Activated CD4-positive, alpha-beta T cell treated with anti-CD3 and anti-CD28 coated beads, Interleukin-2, amount 10 ng/mL, durations not matched to agents 7 days and 5 days (primary cell): Measurements from ENCODE around the gene APOF. TPM values are rescaled to one million over a fixed set of nuclear protein-coding genes. Genes with fewer than 3 reads are reported as not detected.
"Not testable (repeated sequence)": the region's sequence is repeated elsewhere in the genome, so short reads cannot be mapped to it uniquely, and the experiment has no call there.

ENCODE experiments used
- CTCF ChIA-PET: fragments of 350-600 bp; sonication (Branson Sonifier 250); formaldehyde crosslinking; loops from one replicate; lab custom pipeline; 2021; ENCODE audit warnings: antibody characterized with exemption; lab: Charles Lee
- POLR2A ChIA-PET: fragments of 350-600 bp; sonication (Branson Sonifier 250); formaldehyde crosslinking; loops from one replicate; lab custom pipeline; 2021; ENCODE audit warnings: antibody characterized with exemption; lab: Charles Lee
- DNase-seq: peaks from one replicate; pipeline ENCODE4 v3.0.0-alpha.2; 2020
- H3K27ac Mint-ChIP-seq: one replicate; pipeline ENCODE4 v1.8.0; 2021; ENCODE audit warnings: mild to moderate bottlenecking, moderate library complexity, mixed read lengths
- H3K27me3 Mint-ChIP-seq: one replicate; pipeline ENCODE4 v1.8.0; 2021; ENCODE audit warnings: mixed read lengths
- H3K36me3 Mint-ChIP-seq: one replicate; pipeline ENCODE4 v1.8.0; 2021; ENCODE audit warnings: low read depth, mixed read lengths
- H3K4me1 Mint-ChIP-seq: one replicate; pipeline ENCODE4 v1.8.0; 2021; ENCODE audit warnings: mixed read lengths
- H3K4me3 Mint-ChIP-seq: one replicate; pipeline ENCODE4 v1.8.0; 2021; ENCODE audit warnings: mild to moderate bottlenecking, moderate library complexity, mixed read lengths
- H3K9me3 Mint-ChIP-seq: one replicate; pipeline ENCODE4 v1.8.0; 2021; ENCODE audit warnings: mixed read lengths
- total RNA-seq, 2 experiments: library from RNA; stranded (reverse); gene quantifications; one replicate each; pipeline ENCODE4 v1.2.3, GENCODE V29; 2021

The APOF gene
- total RNA-seq, 2 experiments from 2014 or later, result not detected

- Mint-ChIP-seq H3K27me3 (no peaks in the 10 kb centered on the region), H3K9me3 (no peaks in the 10 kb centered on the region), H3K27ac (peak within 1 kb of the TSS; percentile 97), H3K36me3 (peaks cover 36% of the 10 kb centered on the region), H3K4me3 (peak within 1 kb of the TSS; percentile 73), H3K4me1 (peaks cover 53% of the 10 kb centered on the region)
- CTCF ChIA-PET, result interaction anchor here (0.5 to 2.6 kb wide), 12 partner anchors 9 to 914 kb away, joined by 3 to 11 read pairs (median 4); partner anchors contain the start of genes ANKRD52, CNPY2 and SMARCC2
- POLR2A ChIA-PET, result interaction anchor here (0.6 to 1.6 kb wide), 6 partner anchors 12 to 433 kb away, joined by 3 to 10 read pairs (median 3); partner anchors contain the start of gene STAT2
- peak; percentile 83 for DNase-seq
These were observed 24.1 kb downstream of the APOF start, which contains the start of gene IL23A for GRCh38 chr12:56338308-56339157. TSS of gene IL23A (plus strand) at chr12:56338884. CDS start at chr12:56339045, 161 bp downstream.

GRCh38 chr12:56337753-56338251 is 24.9 kb downstream of the APOF start:
- DNase-seq, result no peak
- Mint-ChIP-seq H3K36me3 (peaks cover 30% of the 10 kb centered on the region), H3K4me3 (no peak overlapping the region), H3K4me1 (peaks cover 58% of the 10 kb centered on the region), H3K27me3 (no peaks in the 10 kb centered on the region), H3K9me3 (no peaks in the 10 kb centered on the region), H3K27ac (peak overlapping the region; percentile 97)
- ChIA-PET CTCF (interaction anchor here (0.7 to 2.6 kb wide), 7 partner anchors 9 to 187 kb away, joined by 3 to 11 read pairs (median 5); partner anchors contain the start of gene ANKRD52), POLR2A (interaction anchor here (0.6 to 1.6 kb wide), 4 partner anchors 13 to 433 kb away, joined by 3 to 5 read pairs (median 3); partner anchors contain the start of gene STAT2)

DNA sequence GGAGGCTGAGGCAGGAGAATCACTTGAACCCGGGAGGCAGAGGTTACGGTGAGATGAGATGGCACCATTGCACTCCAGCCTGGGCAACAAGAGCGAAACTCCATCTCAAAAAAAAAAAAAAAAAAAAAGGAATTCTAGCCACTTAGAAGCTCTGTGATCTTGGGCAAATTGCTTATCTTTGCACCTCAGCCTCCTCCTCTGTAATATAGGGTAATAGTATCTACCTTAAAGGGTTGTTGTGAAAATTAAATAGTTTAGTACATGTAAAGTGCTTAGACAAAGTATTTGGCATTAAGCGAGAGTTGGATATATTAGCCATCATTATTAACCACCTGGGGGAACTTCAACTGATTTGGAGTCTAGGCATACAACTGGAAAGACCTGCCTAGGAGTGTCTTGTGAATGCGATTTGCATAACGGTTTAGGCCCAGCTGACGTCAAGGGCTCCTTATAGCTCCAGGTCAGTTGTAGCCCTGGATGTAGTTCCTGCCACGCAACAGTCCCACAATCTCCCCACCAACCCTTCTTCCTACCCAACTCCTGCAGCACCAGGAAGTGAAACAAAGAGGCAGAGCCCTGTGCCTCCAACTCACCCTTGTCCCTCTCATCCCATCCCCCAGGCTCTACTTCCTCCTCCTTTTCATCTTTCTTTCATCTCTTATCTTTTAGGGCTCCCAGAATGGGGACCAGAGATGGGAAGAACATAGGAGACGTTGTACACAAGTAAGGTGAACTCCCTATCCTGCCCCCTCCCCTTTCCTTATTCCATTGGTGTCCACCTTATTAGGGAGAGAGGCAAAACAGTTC is 26.1 kb downstream of the APOF start:
- ChIA-PET CTCF (interaction anchor here (1.3 to 2.6 kb wide), 3 partner anchors 10 to 21 kb away, joined by 3 to 11 read pairs (median 5); partner anchors contain the start of gene CNPY2), POLR2A (no interaction called here)
- Mint-ChIP-seq H3K9me3 (no peaks in the 10 kb centered on the region), H3K27me3 (no peaks in the 10 kb centered on the region), H3K27ac (peak overlapping the region; percentile 79), H3K36me3 (peaks cover 22% of the 10 kb centered on the region), H3K4me3 (no peak overlapping the region), H3K4me1 (peaks cover 62% of the 10 kb centered on the region)
- no peak for DNase-seq

DNA sequence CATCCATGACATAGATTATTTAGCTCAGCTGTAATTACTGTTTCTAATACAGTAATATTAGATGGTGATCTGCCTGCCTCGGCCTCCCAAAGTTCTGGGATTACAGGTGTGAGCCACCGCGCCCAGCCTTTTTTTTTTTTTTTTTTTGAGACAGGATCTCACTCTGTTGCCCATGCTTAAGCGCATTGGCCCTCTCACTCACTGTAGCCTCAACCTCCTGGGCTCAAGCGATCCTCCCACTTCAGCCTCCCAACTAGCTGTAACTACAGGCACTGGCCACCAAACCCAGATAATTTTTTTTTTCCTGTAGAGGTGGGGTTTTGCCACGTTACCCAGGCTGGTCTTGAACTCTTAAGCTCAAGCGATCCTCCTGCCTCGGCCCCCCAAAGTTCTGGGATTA is 27.1 kb downstream of the APOF start:
- DNase-seq, POLR2A ChIA-PET, H3K27me3 Mint-ChIP-seq, H3K9me3 Mint-ChIP-seq, H3K27ac Mint-ChIP-seq, H3K4me3 Mint-ChIP-seq: not testable (repeated sequence)
- CTCF ChIA-PET, result interaction anchor here (0.5 to 3.1 kb wide), 7 partner anchors 9 to 588 kb away, joined by 3 to 15 read pairs (median 3); partner anchors contain the start of gene CNPY2
- H3K4me1 Mint-ChIP-seq, result peaks cover 63% of the 10 kb centered on the region
- H3K36me3 Mint-ChIP-seq, result peaks cover 18% of the 10 kb centered on the region

DNA sequence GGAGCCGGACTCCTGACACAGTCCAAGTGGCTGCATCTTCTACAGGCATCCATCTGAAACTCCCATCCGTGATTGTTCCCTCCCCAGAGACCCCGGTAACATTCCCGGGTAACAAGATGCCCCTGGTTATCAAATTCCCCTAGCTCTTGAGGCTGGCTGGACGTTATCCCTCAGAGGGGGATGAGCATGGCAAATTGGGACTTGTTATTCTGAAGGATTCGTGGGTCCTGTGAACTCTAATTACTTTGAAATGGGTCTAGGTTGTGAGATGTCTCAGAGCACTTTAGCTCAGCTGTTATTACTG is 28.2 kb downstream of the APOF start:
- Mint-ChIP-seq H3K9me3 (no peaks in the 10 kb centered on the region), H3K36me3 (peaks cover 12% of the 10 kb centered on the region), H3K27ac (peak overlapping the region; percentile 97), H3K27me3 (no peaks in the 10 kb centered on the region), H3K4me1 (peaks cover 54% of the 10 kb centered on the region), H3K4me3 (peak overlapping the region; percentile 88)
- POLR2A ChIA-PET, result no interaction called here
- CTCF ChIA-PET, result interaction anchor here (0.5 to 3.1 kb wide), 3 partner anchors 10 to 560 kb away, joined by 3 to 15 read pairs (median 5); no protein-coding TSS in a partner anchor
- DNase-seq, result no peak

- peak; percentile 95 for DNase-seq
- H3K9me3 Mint-ChIP-seq, result no peaks in the 10 kb centered on the region
- H3K27ac Mint-ChIP-seq, result peak within 1 kb of the TSS; percentile 97
- no peaks in the 10 kb centered on the region for H3K27me3 Mint-ChIP-seq
- peaks cover 7% of the 10 kb centered on the region for H3K36me3 Mint-ChIP-seq
- POLR2A ChIA-PET, result no interaction called here
- CTCF ChIA-PET, result interaction anchor here (0.5 to 3.1 kb wide), 9 partner anchors 10 to 559 kb away, joined by 3 to 15 read pairs (median 3); partner anchors contain the start of genes CNPY2 and SMARCC2
- H3K4me1 Mint-ChIP-seq, result peaks cover 49% of the 10 kb centered on the region
- H3K4me3 Mint-ChIP-seq, result peak within 1 kb of the TSS; percentile 88
These were observed 28.8 kb downstream of the APOF start, which contains the start of gene PAN2 for GRCh38 chr12:56333679-56334489. TSS of gene PAN2 (minus strand) at chr12:56334000. CDS start at chr12:56333094, 906 bp downstream.

- H3K27me3 Mint-ChIP-seq, result no peaks in the 10 kb centered on the region
- peak overlapping the region; percentile 88 for H3K4me3 Mint-ChIP-seq
- H3K36me3 Mint-ChIP-seq, result peaks cover 7% of the 10 kb centered on the region
- ChIA-PET POLR2A (no interaction called here), CTCF (interaction anchor here (0.8 to 3.1 kb wide), 9 partner anchors 8 to 304 kb away, joined by 3 to 15 read pairs (median 3); partner anchors contain the start of genes CNPY2 and SMARCC2)
- no peaks in the 10 kb centered on the region for H3K9me3 Mint-ChIP-seq
- H3K27ac Mint-ChIP-seq, result peak overlapping the region; percentile 97
- H3K4me1 Mint-ChIP-seq, result peaks cover 42% of the 10 kb centered on the region
- no peak for DNase-seq
These were observed 29.4 kb downstream of the APOF start for GRCh38 chr12:56333197-56333678.

GRCh38 chr12:56332512-56333196 is 30.0 kb downstream of the APOF start:
- Mint-ChIP-seq H3K4me1 (peaks cover 36% of the 10 kb centered on the region), H3K36me3 (peaks cover 7% of the 10 kb centered on the region), H3K27me3 (no peaks in the 10 kb centered on the region), H3K27ac (peak overlapping the region; percentile 97), H3K9me3 (no peaks in the 10 kb centered on the region), H3K4me3 (peak overlapping the region; percentile 88)
- ChIA-PET CTCF (interaction anchor here (0.9 to 3.1 kb wide), 10 partner anchors 9 to 304 kb away, joined by 3 to 15 read pairs (median 4); partner anchors contain the start of genes CNPY2 and SMARCC2), POLR2A (no interaction called here)
- no peak for DNase-seq

GRCh38 chr12:56330936-56331490 is 31.6 kb downstream of the APOF start:
- Mint-ChIP-seq H3K27me3 (no peaks in the 10 kb centered on the region), H3K9me3 (no peaks in the 10 kb centered on the region), H3K27ac (no peak overlapping the region), H3K36me3 (peaks cover 15% of the 10 kb centered on the region), H3K4me3 (no peak overlapping the region), H3K4me1 (peaks cover 25% of the 10 kb centered on the region)
- DNase-seq, result no peak
- ChIA-PET CTCF (interaction anchor here (0.5 to 1.2 kb wide), 2 partner anchors 20 to 265 kb away, joined by 4 to 5 read pairs; no protein-coding TSS in a partner anchor), POLR2A (no interaction called here)

GRCh38 chr12:56326533-56326932 is 36.1 kb downstream of the APOF start:
- ChIA-PET CTCF (interaction anchor here (1.4 kb wide), 1 partner anchor 9 kb away, joined by 3 read pairs; no protein-coding TSS in a partner anchor), POLR2A (no interaction called here)
- Mint-ChIP-seq H3K27ac (no peak overlapping the region), H3K27me3 (no peaks in the 10 kb centered on the region), H3K36me3 (peaks cover 30% of the 10 kb centered on the region), H3K9me3 (no peaks in the 10 kb centered on the region), H3K4me1 (peaks cover 4% of the 10 kb centered on the region), H3K4me3 (no peak overlapping the region)
- no peak for DNase-seq
